UCSD-AML1 (cell line): ENCODE measurements around the gene PRR15.
"Not testable (repeated sequence)": the region's sequence is repeated elsewhere in the genome, so short reads cannot be mapped to it uniquely, and the experiment has no call there.

ENCODE experiments used
- DNase-seq: peaks from one replicate; lab custom pipeline; 2025; ENCODE audit not compliant: unreplicated experiment; lab: John Stamatoyannopoulos, UW

PRR15 gene

GRCh38 chr7:29563590-29564495 lies at the start of gene PRR15:
TSS of gene PRR15 (plus strand) at chr7:29563835. CDS start at chr7:29566330, 2,495 bp downstream.
- DNase-seq: no peak

GRCh38 chr7:29516491-29516890 lies 47.1 kb upstream of the PRR15 start:
- DNase-seq: no peak

- DNase-seq: no peak
Measured at GRCh38 chr7:29518616-29519015, 45.0 kb upstream of the PRR15 start.

DNA sequence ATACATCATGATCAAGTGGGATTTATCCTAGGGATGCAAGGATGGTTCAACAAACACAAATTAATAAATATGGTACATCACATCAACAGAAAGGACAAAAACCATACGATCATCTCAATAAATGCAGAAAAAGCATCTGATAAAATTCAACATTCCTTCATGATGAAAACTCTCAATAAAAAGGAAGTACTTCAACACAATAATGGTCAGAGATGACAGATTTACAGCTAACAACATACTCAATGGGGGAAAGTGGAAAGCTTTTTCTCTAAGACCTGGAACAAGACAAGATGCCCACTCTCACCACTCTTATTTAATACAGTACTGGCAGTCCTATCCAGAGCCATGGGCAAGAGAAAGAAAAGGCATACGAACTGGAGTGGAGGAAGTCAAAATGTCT lies 39.9 kb upstream of the PRR15 start:
- DNase-seq: no peak

GRCh38 chr7:29527505-29528108 lies 36.0 kb upstream of the PRR15 start:
- no peak for DNase-seq

DNA sequence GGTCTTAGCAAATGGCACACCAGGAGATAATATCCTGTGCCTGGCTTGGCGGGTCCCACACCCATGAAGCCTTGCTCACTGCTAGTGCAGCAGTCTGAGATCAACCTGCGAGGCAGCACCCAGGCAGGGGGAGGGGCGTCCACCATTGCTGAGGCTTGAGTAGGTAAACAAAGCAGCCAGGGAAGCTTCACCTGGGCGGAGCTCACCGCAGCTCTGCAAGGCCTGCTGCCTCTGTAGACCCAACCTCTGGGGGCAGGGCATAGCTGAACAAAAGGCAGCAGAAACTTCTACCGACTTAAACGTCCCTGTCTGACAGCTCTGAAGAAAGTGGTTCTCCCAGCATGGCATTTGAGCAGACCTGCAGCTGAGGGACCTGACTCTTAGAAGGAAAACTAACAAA lies 35.1 kb upstream of the PRR15 start:
- DNase-seq: not testable (repeated sequence)

- no peak for DNase-seq
Measured at GRCh38 chr7:29538389-29538788, 25.2 kb upstream of the PRR15 start.

GRCh38 chr7:29539471-29539870 lies 24.2 kb upstream of the PRR15 start:
- DNase-seq: no peak

GRCh38 chr7:29547421-29547820 lies 16.2 kb upstream of the PRR15 start:
- DNase-seq: no peak

GRCh38 chr7:29548823-29549222 lies 14.8 kb upstream of the PRR15 start:
- no peak for DNase-seq

DNA sequence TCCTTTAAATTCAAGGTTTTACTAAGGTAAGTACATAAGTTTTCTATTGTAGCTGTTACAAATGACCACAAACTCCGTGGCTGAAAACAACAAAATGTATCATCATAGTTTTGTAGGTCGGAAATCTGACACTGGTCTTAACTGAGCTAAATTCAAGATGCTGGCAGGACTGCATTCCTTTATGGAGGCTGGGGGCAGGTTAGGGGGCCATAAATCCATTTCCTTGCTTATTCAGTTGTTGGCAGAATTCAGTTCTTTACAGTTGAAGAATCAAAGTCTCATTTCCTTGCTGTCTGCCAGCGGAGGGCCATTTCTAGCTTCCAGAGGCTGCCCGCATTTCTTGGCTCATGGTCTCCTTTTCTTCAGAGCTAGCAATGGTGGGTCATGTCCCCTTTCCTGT lies 11.2 kb upstream of the PRR15 start:
- DNase-seq: no peak

DNA sequence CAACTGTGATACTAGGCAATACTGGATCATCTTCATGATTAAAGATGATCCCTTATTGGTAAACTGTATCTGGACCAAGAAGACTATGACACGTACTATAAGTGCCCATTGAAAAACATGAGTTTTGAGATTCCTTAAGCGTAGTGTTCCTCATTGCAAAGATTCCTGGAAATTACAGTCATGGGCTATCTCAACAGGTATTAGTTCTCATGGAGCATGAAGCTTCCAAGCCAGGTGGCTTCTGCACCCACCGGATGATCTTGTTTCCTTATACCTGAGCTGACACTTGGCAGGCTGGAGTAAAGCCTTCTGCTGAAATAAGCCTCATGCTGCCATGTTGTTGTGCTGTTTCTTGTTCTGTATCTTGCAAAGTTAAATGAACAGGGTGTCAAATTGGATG lies 8.6 kb upstream of the PRR15 start:
- DNase-seq: no peak

- DNase-seq: no peak
Measured at GRCh38 chr7:29556405-29557195, 7.0 kb upstream of the PRR15 start.

DNA sequence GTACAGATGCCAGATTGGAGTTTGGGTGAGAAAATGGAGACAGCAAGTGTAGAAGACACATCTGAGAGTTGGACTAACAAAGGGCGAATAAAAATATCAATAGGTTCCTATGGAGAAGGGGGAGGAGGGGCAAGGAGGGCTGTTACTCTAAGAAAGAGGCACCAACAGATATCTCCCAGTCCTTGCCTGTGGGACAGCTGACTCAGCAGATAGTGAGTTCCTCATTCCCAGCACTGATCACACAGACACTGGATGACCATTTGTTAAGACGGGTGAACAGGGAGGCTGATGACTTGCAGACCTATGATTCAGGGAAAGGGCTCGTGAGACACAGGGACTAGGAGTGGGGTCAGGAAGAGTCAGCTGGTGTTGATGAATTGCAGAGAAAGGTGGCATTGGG lies 5.7 kb upstream of the PRR15 start:
- DNase-seq: no peak

GRCh38 chr7:29561271-29561670 lies 2.4 kb upstream of the PRR15 start:
- no peak for DNase-seq

- DNase-seq: no peak
Measured at GRCh38 chr7:29562307-29562706, 1.3 kb upstream of the PRR15 start.

DNA sequence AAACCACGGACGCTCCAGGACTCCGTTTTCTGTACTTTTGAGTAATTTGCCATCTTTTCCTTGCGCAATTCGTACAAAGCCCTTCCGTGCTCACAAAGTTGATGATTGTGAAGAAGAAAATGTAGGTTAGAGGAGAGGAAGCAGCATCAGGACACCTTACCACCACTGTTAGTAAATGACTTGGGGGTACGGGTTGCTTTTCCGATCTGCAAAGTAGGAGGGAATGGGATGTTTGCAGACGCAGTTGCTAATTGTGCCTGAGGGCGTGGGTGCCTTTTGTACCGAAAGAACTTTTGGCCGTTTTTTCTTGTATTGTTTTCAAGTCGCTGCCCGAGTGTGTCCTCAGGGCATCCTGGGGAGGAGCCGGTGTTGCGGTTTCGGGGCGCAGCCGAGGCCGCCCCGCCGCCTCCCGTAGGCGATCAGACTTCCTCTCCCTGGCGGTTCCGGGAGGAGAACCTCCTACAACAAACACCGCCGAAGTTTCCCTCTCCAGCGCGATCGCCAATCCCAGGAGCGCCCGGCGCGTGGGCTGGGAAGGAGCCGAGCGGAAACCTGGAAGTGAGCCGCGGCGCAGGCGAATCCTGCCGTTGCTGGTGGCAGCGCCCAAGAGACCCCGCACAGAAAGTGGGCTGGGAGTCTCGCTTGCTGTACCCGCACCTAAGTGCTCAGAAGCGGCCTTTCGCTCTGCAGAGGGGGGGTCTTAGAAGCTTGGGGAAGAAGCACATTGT lies 1.0 kb downstream of the PRR15 start:
- peak; percentile 18 for DNase-seq

DNA sequence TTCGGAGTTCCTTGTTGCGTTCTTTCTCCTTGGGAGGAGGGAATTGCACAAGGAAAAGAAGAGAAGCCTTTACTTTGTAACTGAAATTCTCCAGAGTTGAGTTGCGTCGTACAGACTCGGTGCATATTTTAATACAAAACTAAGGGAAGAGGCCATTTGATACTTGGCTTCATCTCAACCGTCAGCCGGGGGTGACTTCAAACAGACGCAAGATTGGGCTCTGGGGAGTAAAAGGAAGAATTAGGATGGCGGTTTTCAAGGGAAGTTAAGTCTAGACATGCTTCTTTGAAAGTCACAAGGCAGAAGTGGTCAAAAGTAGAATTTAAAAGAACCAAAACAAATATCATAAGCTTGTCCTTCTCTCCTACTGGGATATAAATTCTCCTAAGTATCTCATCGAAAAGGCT lies 1.6 kb downstream of the PRR15 start:
- no peak for DNase-seq

GRCh38 chr7:29565634-29565981 lies 2.0 kb downstream of the PRR15 start:
- no peak for DNase-seq

DNA sequence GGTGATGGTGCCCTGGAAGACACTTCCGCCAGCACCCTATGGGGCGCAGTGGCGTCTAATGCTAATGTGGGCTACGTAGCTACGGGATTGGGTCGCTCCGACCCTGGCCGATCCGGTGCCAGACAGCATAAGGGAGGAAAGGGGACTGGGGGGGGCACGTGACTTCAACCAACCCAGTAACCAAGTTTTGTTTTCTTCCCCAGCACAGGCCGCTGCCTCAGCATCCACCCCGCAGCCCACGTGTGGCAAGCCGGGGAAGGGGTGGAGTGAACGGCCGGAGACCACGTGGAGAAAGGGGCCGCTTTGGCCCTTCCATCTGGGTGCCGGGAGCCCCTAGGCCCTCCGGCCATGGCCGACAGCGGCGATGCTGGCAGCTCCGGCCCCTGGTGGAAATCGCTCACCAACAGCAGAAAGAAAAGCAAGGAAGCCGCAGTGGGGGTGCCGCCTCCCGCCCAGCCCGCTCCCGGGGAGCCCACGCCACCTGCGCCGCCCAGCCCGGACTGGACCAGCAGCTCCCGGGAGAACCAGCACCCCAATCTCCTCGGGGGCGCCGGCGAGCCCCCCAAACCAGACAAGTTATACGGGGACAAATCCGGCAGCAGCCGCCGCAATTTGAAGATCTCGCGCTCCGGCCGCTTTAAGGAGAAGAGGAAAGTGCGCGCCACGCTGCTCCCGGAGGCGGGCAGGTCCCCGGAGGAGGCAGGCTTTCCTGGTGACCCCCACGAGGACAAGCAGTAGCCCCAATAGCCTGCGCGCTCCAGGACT lies 2.5 kb downstream of the PRR15 start:
- no peak for DNase-seq
